A673 (cell line): ENCODE results near the gene RAD51. TPM values are rescaled to one million over a fixed set of nuclear protein-coding genes. Genes with fewer than 3 reads are reported as not detected.
A peak's percentile ranks its signal among the peaks of the same experiment; 100 is the strongest.

Experiments used
- BruUV-seq: library from RNA; stranded (reverse); fragments of 400-500 nt; replicated peaks from 2 replicates; lab custom pipeline; 2021; lab: Mats Ljungman, UMichigan
- CTCF ChIA-PET: fragments of 300-600 bp; sonication (Branson Sonifier 250); formaldehyde crosslinking; loops from one replicate; lab custom pipeline; 2022; ENCODE audit warnings: antibody characterized with exemption; lab: Charles Lee
- POLR2A ChIA-PET: fragments of 300-600 bp; sonication (Branson Sonifier 250); formaldehyde crosslinking; loops from one replicate; lab custom pipeline; 2022; ENCODE audit warnings: antibody characterized with exemption; ENCODE audit not compliant: low non-redundant PET; lab: Charles Lee
- DNase-seq: peaks from one replicate; pipeline ENCODE4 v3.0.0-alpha.2; 2015; ENCODE audit warnings: low spot score
- H3K27ac ChIP-seq: fragments of 200-600 bp; sonication (generic); 2 replicates; pipeline ENCODE4 v1.5.1; 2016; ENCODE audit warnings: mixed run types, low read depth, mild to moderate bottlenecking, mixed read lengths, antibody characterized with exemption, low read length; ENCODE audit not compliant: poor library complexity, severe bottlenecking
- H3K27me3 ChIP-seq: fragments of 200-600 bp; sonication (generic); replicated peaks from 2 replicates; pipeline ENCODE4 v1.6.1; 2017; ENCODE audit warnings: mixed run types, low read depth, mild to moderate bottlenecking, mixed read lengths, antibody characterized with exemption, low read length; ENCODE audit not compliant: insufficient read depth, poor library complexity
- H3K36me3 ChIP-seq: fragments of 200-600 bp; sonication (generic); 2 replicates; pipeline ENCODE4 v1.6.1; 2016; ENCODE audit warnings: mixed run types, mild to moderate bottlenecking, mixed read lengths, antibody characterized with exemption, low read length; ENCODE audit not compliant: insufficient read depth, poor library complexity, severe bottlenecking
- H3K4me1 ChIP-seq: fragments of 200-600 bp; sonication (generic); 2 replicates; pipeline ENCODE4 v1.6.1; 2017; ENCODE audit warnings: mixed run types, mild to moderate bottlenecking, mixed read lengths, antibody characterized with exemption, low read length; ENCODE audit not compliant: insufficient read depth, poor library complexity, severe bottlenecking
- H3K4me3 ChIP-seq: fragments of 200-600 bp; sonication (generic); 2 replicates; pipeline ENCODE4 v1.5.1; 2016; ENCODE audit warnings: low read depth, mixed run types, mild to moderate bottlenecking, mixed read lengths, low read length; ENCODE audit not compliant: poor library complexity, severe bottlenecking
- H3K9me3 ChIP-seq: fragments of 200-600 bp; sonication (generic); 2 replicates; pipeline ENCODE4 v1.6.1; 2016; ENCODE audit warnings: mixed run types, low read depth, mild to moderate bottlenecking, mixed read lengths, antibody characterized with exemption, low read length; ENCODE audit not compliant: poor library complexity, severe bottlenecking
- CTCF ChIP-seq: fragments of 300-800, 200-600 bp; sonication (generic); conservative IDR thresholded peaks from 2 replicates; pipeline ENCODE4 v1.5.1; 2017; ENCODE audit warnings: low read depth, mild to moderate bottlenecking, antibody characterized with exemption, low read length, moderate library complexity, mixed read lengths
- EZH2 ChIP-seq: fragments of 200-600 bp; sonication (generic); IDR thresholded peaks from 2 replicates; pipeline ENCODE4 v1.6.1; 2017; ENCODE audit warnings: borderline replicate concordance, low read depth, mild to moderate bottlenecking, mixed read lengths, antibody characterized with exemption, low read length; ENCODE audit not compliant: poor library complexity, severe bottlenecking
- intact Hi-C: fragments of 100-400 bp; cut with micrococcal nuclease; formaldehyde crosslinking; loops from one replicate; pipeline ENCODE4 v1.10.0; 2022; ENCODE audit not compliant: unreplicated experiment
- total RNA-seq: library from RNA; stranded (reverse); gene quantifications from 2 replicates; pipeline ENCODE4 v1.2.3, GENCODE V29; 2021

The RAD51 gene
- total RNA-seq, 1 experiment from 2014 or later: 51.1 TPM

GRCh38 chr15:40722934-40723333 lies 28.0 kb downstream of the RAD51 start:
- H3K27ac ChIP-seq: peak overlapping the region; percentile 53
- peaks cover 42% of the 10 kb centered on the region for H3K36me3 ChIP-seq
- no TSS peak for BruUV-seq
- no peak overlapping the region for H3K4me3 ChIP-seq
- intact Hi-C loops: no loop called here
- DNase-seq: peak; percentile 65
- POLR2A ChIA-PET: no interaction called here
- CTCF ChIA-PET: interaction anchor here (1.1 kb wide), 1 partner anchor 24 kb away, joined by 3 read pairs; no protein-coding TSS in a partner anchor
- no peaks in the 10 kb centered on the region for H3K27me3 ChIP-seq
- peaks cover 19% of the 10 kb centered on the region for H3K4me1 ChIP-seq
- H3K9me3 ChIP-seq: no peaks in the 10 kb centered on the region
- TF ChIP-seq EZH2: no peak
- no peak for TF ChIP-seq CTCF

- Histone ChIP-seq H3K36me3 (peaks cover 42% of the 10 kb centered on the region), H3K9me3 (no peaks in the 10 kb centered on the region), H3K4me1 (peaks cover 19% of the 10 kb centered on the region), H3K4me3 (no peak overlapping the region), H3K27ac (peak overlapping the region; percentile 53), H3K27me3 (no peaks in the 10 kb centered on the region)
- ChIA-PET CTCF (interaction anchor here (0.7 kb wide), 1 partner anchor 964 kb away, joined by 6 read pairs; no protein-coding TSS in a partner anchor), POLR2A (no interaction called here)
- DNase-seq: peak; percentile 46
- TF ChIP-seq CTCF: no peak
- TF ChIP-seq EZH2: no peak
- no TSS peak for BruUV-seq
- intact Hi-C loops: no loop called here
These were observed 28.9 kb downstream of the RAD51 start for GRCh38 chr15:40723919-40724318.

- Histone ChIP-seq H3K4me3 (no peak overlapping the region), H3K4me1 (peaks cover 20% of the 10 kb centered on the region), H3K9me3 (no peaks in the 10 kb centered on the region), H3K36me3 (peaks cover 59% of the 10 kb centered on the region), H3K27me3 (no peaks in the 10 kb centered on the region), H3K27ac (peak overlapping the region; percentile 53)
- POLR2A ChIA-PET: interaction anchor here (0.5 kb wide), 1 partner anchor 507 kb away, joined by 3 read pairs; no protein-coding TSS in a partner anchor
- TF ChIP-seq CTCF: no peak
- TF ChIP-seq EZH2: no peak
- CTCF ChIA-PET: interaction anchor here (0.7 to 1.4 kb wide), 2 partner anchors 16 to 127 kb away, joined by 3 to 5 read pairs; no protein-coding TSS in a partner anchor
- TSS peak; percentile 50 for BruUV-seq
- intact Hi-C loops: no loop called here
- DNase-seq: peak; percentile 95
These were observed 36.1 kb downstream of the RAD51 start for GRCh38 chr15:40731034-40731433.
